OCI-LY1 (cell line): Measurements from ENCODE around the gene CERS6.

Source experiments
- H2AFZ ChIP-seq: fragments of 200-600 bp; sonication (generic), shearing (Covaris generic); 2 replicates; pipeline ENCODE4 v1.6.0; 2014; ENCODE audit warnings: antibody characterized with exemption, mild to moderate bottlenecking, low read length
- H3F3A ChIP-seq: fragments of 200-600 bp; sonication (generic), shearing (Covaris generic); 2 replicates; pipeline ENCODE4 v1.6.0; 2014; ENCODE audit warnings: mild to moderate bottlenecking, antibody characterized with exemption, low read length, moderate library complexity; ENCODE audit not compliant: insufficient read depth
- H3K27ac ChIP-seq: fragments of 200-600 bp; sonication (generic); 2 replicates; pipeline ENCODE4 v1.5.1; 2014; ENCODE audit warnings: low read length, mixed run types, mild to moderate bottlenecking, low read depth; ENCODE audit not compliant: poor library complexity, severe bottlenecking
- H3K27me3 ChIP-seq: fragments of 200-600 bp; sonication (generic); 2 replicates; pipeline ENCODE4 v1.6.0; 2014; ENCODE audit warnings: antibody characterized with exemption, mild to moderate bottlenecking, low read length, moderate library complexity; ENCODE audit not compliant: insufficient read depth
- H3K36me3 ChIP-seq: fragments of 200-600 bp; sonication (generic); 2 replicates; pipeline ENCODE4 v1.6.1; 2014; ENCODE audit warnings: mild to moderate bottlenecking, antibody characterized with exemption, low read length, moderate library complexity, mixed read lengths; ENCODE audit not compliant: insufficient read depth
- H3K4me1 ChIP-seq: fragments of 200-600 bp; sonication (generic); 2 replicates; pipeline ENCODE4 v1.5.1; 2014; ENCODE audit warnings: mild to moderate bottlenecking, low read length, moderate library complexity; ENCODE audit not compliant: insufficient read depth, severe bottlenecking
- H3K4me2 ChIP-seq: fragments of 200-600 bp; sonication (generic), shearing (Covaris generic); 2 replicates; pipeline ENCODE4 v1.6.1; 2014; ENCODE audit warnings: low read length
- H3K4me3 ChIP-seq: fragments of 200-600 bp; sonication (generic); 2 replicates; pipeline ENCODE4 v1.5.1; 2014; ENCODE audit warnings: low read length, low read depth, mild to moderate bottlenecking, mixed read lengths; ENCODE audit not compliant: poor library complexity, severe bottlenecking
- H3K79me2 ChIP-seq: fragments of 200-600 bp; shearing (Covaris generic); 2 replicates; pipeline ENCODE4 v1.6.1; 2016; ENCODE audit warnings: mixed run types, low read length, mixed read lengths; ENCODE audit not compliant: insufficient read depth
- H3K9ac ChIP-seq: fragments of 200-600 bp; sonication (generic), shearing (Covaris generic); 2 replicates; pipeline ENCODE4 v1.6.1; 2014; ENCODE audit warnings: mild to moderate bottlenecking, low read length, mixed read lengths
- H3K9me2 ChIP-seq: fragments of 200-600 bp; sonication (generic), shearing (Covaris generic); 2 replicates; pipeline ENCODE4 v1.6.1; 2014; ENCODE audit warnings: low read depth, mild to moderate bottlenecking, low read length, mixed read lengths
- H3K9me3 ChIP-seq: fragments of 200-600 bp; shearing (Covaris generic); 2 replicates; pipeline ENCODE4 v1.6.1; 2014; ENCODE audit warnings: low read length, mixed read lengths
- H4K20me1 ChIP-seq: fragments of 200-600 bp; sonication (generic), shearing (Covaris generic); 2 replicates; pipeline ENCODE4 v1.6.0; 2016; ENCODE audit warnings: mild to moderate bottlenecking, low read length; ENCODE audit not compliant: insufficient read depth
- CTCF ChIP-seq: fragments of 200-600 bp; sonication (generic), shearing (Covaris generic); IDR thresholded peaks from 2 replicates; pipeline ENCODE4 v1.5.1; 2017; ENCODE audit warnings: mild to moderate bottlenecking, antibody characterized with exemption, low read length, moderate library complexity, mixed read lengths
- EZH2 ChIP-seq: fragments of 200-600 bp; sonication (generic), shearing (Covaris generic); IDR thresholded peaks from 2 replicates; pipeline ENCODE4 v1.8.0; 2017; ENCODE audit warnings: borderline replicate concordance, mixed run types, mild to moderate bottlenecking, antibody characterized with exemption, low read length, moderate library complexity, mixed read lengths

The CERS6 gene

GRCh38 chr2:168450171-168450570 is 5.9 kb upstream of the CERS6 start:
- H2AFZ ChIP-seq, result no peak overlapping the region
- no peaks in the 10 kb centered on the region for H3K9me3 ChIP-seq
- H3K9me2 ChIP-seq, result no peaks in the 10 kb centered on the region
- H3K4me2 ChIP-seq, result no peak overlapping the region
- no peaks in the 10 kb centered on the region for H3K4me1 ChIP-seq
- H3K9ac ChIP-seq, result no peak overlapping the region
- H3K27ac ChIP-seq, result no peak overlapping the region
- no peak overlapping the region for H3K4me3 ChIP-seq
- H3K27me3 ChIP-seq, result no peaks in the 10 kb centered on the region
- TF ChIP-seq EZH2 (no peak), CTCF (no peak)
- no peaks in the 10 kb centered on the region for H3K79me2 ChIP-seq
- no peaks in the 10 kb centered on the region for H4K20me1 ChIP-seq
- no peaks in the 10 kb centered on the region for H3K36me3 ChIP-seq
- no peaks in the 10 kb centered on the region for H3F3A ChIP-seq

- Histone ChIP-seq H3K4me2 (no peak overlapping the region), H2AFZ (no peak overlapping the region), H3F3A (no peaks in the 10 kb centered on the region), H3K9me3 (no peaks in the 10 kb centered on the region), H3K36me3 (no peaks in the 10 kb centered on the region), H4K20me1 (no peaks in the 10 kb centered on the region), H3K9ac (no peak overlapping the region), H3K79me2 (no peaks in the 10 kb centered on the region), H3K4me1 (no peaks in the 10 kb centered on the region), H3K27me3 (no peaks in the 10 kb centered on the region), H3K4me3 (no peak overlapping the region), H3K9me2 (no peaks in the 10 kb centered on the region), H3K27ac (no peak overlapping the region)
- TF ChIP-seq CTCF, result no peak
- TF ChIP-seq EZH2, result no peak
Observed at GRCh38 chr2:168450732-168451131, 5.3 kb upstream of the CERS6 start.

GRCh38 chr2:168452781-168453180 is 3.3 kb upstream of the CERS6 start:
- H3K27me3 ChIP-seq, result no peaks in the 10 kb centered on the region
- no peak overlapping the region for H3K9ac ChIP-seq
- H2AFZ ChIP-seq, result no peak overlapping the region
- H3K4me2 ChIP-seq, result no peak overlapping the region
- TF ChIP-seq EZH2 (no peak), CTCF (no peak)
- no peaks in the 10 kb centered on the region for H3F3A ChIP-seq
- H3K9me3 ChIP-seq, result no peaks in the 10 kb centered on the region
- H3K9me2 ChIP-seq, result no peaks in the 10 kb centered on the region
- no peaks in the 10 kb centered on the region for H3K79me2 ChIP-seq
- no peak overlapping the region for H3K27ac ChIP-seq
- H4K20me1 ChIP-seq, result no peaks in the 10 kb centered on the region
- H3K4me3 ChIP-seq, result no peak overlapping the region
- H3K4me1 ChIP-seq, result no peaks in the 10 kb centered on the region
- no peaks in the 10 kb centered on the region for H3K36me3 ChIP-seq
